Fibroblast of the aortic adventitia (primary cell): Measurements from ENCODE around the gene LCLAT1. TPM values are rescaled to one million over a fixed set of nuclear protein-coding genes. Genes with fewer than 3 reads are reported as not detected.
A peak's percentile ranks its signal among the peaks of the same experiment; 100 is the strongest.

Experiments used
- DNase-seq: peaks from one replicate; pipeline ENCODE4 v3.0.0-alpha.2; 2010; ENCODE audit warnings: low read depth
- H3K4me3 ChIP-seq: 2 replicates; pipeline ENCODE4 v1.5.1; 2011; ENCODE audit warnings: low read depth, mild to moderate bottlenecking, control low read depth, low read length, moderate library complexity
- CTCF ChIP-seq: IDR thresholded peaks from 2 replicates; pipeline ENCODE4 v1.5.1; 2011; ENCODE audit warnings: mild to moderate bottlenecking, low read length, control low read depth, inconsistent platforms; ENCODE audit not compliant: insufficient read depth
- total RNA-seq: library from RNA; depleted of rRNA; stranded (reverse); fragments of >200 nt; gene quantifications from 2 replicates; pipeline ENCODE4 v1.2.3, GENCODE V29; 2012; ENCODE audit warnings: low replicate concordance

The LCLAT1 gene
- total RNA-seq, 1 donor: 21.5 TPM

- TF ChIP-seq CTCF: no peak
- peak; percentile 69 for DNase-seq
- H3K4me3 ChIP-seq: no peak overlapping the region
These were observed 67.2 kb downstream of the LCLAT1 start for GRCh38 chr2:30514134-30514847.

GRCh38 chr2:30514848-30515435 is 67.9 kb downstream of the LCLAT1 start:
- DNase-seq: no peak
- no peak overlapping the region for H3K4me3 ChIP-seq
- TF ChIP-seq CTCF: no peak

DNA sequence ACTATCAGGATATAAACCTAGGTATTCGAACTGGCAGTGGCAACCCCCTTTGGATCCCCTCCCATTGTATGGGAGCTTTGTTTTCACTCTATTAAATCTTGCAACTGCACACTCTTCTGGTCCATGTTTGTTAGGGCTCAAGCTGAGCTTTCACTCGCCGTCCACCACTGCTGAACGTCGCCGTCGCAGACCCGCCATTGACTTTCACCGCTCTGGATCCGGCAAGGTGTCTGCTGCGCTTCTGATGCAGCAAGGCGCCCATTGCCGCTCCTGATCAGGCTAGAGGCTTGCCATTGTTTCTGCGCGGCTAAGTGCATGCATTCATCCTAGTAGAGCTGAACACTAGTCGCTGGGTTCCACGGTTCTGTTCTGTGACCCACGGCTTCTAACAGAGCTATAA is 69.1 kb downstream of the LCLAT1 start:
- TF ChIP-seq CTCF: no peak
- DNase-seq: no peak
- H3K4me3 ChIP-seq: no peak overlapping the region

DNA sequence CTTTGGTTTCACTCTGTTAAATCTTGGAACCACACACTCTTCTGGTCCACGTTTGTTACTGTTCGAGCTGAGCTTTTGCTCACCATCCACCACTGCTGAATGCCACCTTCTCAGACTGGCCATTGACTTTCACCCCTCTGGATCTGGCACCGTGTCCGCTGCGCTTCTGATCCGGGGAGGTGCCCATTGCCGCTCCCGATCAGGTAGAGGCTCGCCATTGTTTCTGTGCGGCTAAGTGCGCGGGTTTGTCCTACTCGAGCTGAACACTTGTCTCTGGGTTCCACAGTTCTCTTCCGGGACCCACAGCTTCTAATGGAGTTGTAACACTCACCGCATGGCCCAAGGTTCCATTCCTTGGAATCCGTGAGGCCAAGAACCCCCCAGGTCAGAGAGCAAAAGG is 72.8 kb downstream of the LCLAT1 start:
- H3K4me3 ChIP-seq: no peak overlapping the region
- no peak for TF ChIP-seq CTCF
- no peak for DNase-seq

DNA sequence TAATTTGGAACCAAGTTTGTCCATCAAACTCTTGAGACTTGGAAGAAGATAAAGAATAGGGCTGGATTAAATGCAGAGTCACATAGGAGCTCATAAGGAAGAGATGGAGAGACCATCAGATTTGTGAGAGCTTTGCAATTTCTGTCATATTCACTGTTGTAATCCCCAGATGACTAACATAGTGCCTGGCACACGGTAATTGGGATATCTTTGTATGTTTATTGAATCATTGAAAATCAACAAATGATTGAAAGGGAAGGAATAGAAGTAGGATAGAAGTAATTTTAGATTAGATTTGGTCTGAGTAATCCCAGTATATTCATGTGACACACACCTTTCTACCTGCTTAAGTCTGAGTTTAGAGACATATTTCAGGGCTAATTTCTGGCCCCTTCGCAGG is 75.4 kb downstream of the LCLAT1 start:
- H3K4me3 ChIP-seq: no peak overlapping the region
- no peak for TF ChIP-seq CTCF
- no peak for DNase-seq

- no peak overlapping the region for H3K4me3 ChIP-seq
- peak; percentile 59 for DNase-seq
- TF ChIP-seq CTCF: no peak
These were observed 80.4 kb downstream of the LCLAT1 start for GRCh38 chr2:30527411-30527810.
